Kidney (tissue), 14 donors: ENCODE data around the gene HDAC9. TPM values are rescaled to one million over a fixed set of nuclear protein-coding genes. Genes with fewer than 3 reads are reported as not detected.

ENCODE experiments used
- DNase-seq, 5 donors: peaks; one replicate each; pipeline ENCODE4 v3.0.0-alpha.2; 2013 to 2020
- FAIRE-seq: peaks from 2 replicates; lab custom pipeline; 2012; peaks lifted over from hg19 to GRCh38; lab: Jason Lieb, UNC
- H3K27ac ChIP-seq, 2 donors: one replicate each; pipeline ENCODE4 v1.7.0; 2013; ENCODE audit warnings: low read depth in 2 of 2, low read length in 2 of 2, inconsistent platforms in 1 of 2
- H3K27me3 ChIP-seq: one replicate; pipeline ENCODE4 v1.7.1; 2013; ENCODE audit warnings: low read length, inconsistent platforms; ENCODE audit not compliant: control insufficient read depth, insufficient read depth
- H3K36me3 ChIP-seq, 3 donors: one replicate each; pipeline versions ENCODE4 v1.7.0 to v1.7.1; 2013; ENCODE audit warnings: low read length in 3 of 3, control low read depth in 1 of 3, inconsistent platforms in 1 of 3; ENCODE audit not compliant: insufficient read depth in 3 of 3, control insufficient read depth in 2 of 3
- H3K4me1 ChIP-seq, 3 donors: one replicate each; pipeline versions ENCODE4 v1.7.0 to v1.7.1; 2013; ENCODE audit warnings: low read length in 3 of 3, inconsistent platforms in 1 of 3, low read depth in 1 of 3; ENCODE audit not compliant: control insufficient read depth in 2 of 3, insufficient read depth in 2 of 3
- H3K4me3 ChIP-seq, 3 donors: one replicate each; pipeline versions ENCODE4 v1.7.0 to v1.8.1; 2013; ENCODE audit warnings: low read length in 3 of 3, control low read depth in 1 of 3, inconsistent platforms in 1 of 3
- H3K9ac ChIP-seq, 3 donors: one replicate each; pipeline versions ENCODE4 v1.7.0 to v1.7.1; 2013; ENCODE audit warnings: low read length in 3 of 3, control low read depth in 1 of 3, inconsistent platforms in 1 of 3
- H3K9me3 ChIP-seq, 3 donors: one replicate each; pipeline versions ENCODE4 v1.7.0 to v1.7.1; 2013; ENCODE audit warnings: low read length in 3 of 3, control low read depth in 1 of 3, inconsistent platforms in 1 of 3; ENCODE audit not compliant: control insufficient read depth in 2 of 3, insufficient read depth in 1 of 3
- intact Hi-C: fragments of 100-400 bp; cut with DNase I; formaldehyde crosslinking; loops from one replicate; pipeline ENCODE4 v1.11.1; 2022
- polyA plus RNA-seq: library from polyadenylated mRNA; stranded (reverse); fragments of 350-450 nt; fragmentation: Illumina TruSeq; extraction: RNeasy Lipid Tissue Mini Kit (QIAGEN cat#74804); gene quantifications from one replicate; pipeline ENCODE4 v1.2.3, GENCODE V29; 2014; ENCODE audit warnings: low read depth, low replicate concordance; ENCODE audit not compliant: insufficient read depth
- total RNA-seq: library from RNA; stranded (reverse); fragmentation: NEBNext Ultra II Directional; extraction: Animal tissue kit (Norgen Biotek cat#: 25700); gene quantifications from one replicate; pipeline ENCODE4 v1.2.1, GENCODE V29; 2021
- TF ChIP-seq, protein P1 (sequence below): IDR thresholded peaks from 3 replicates; pipeline ENCODE4 v1.5.1; 2012; ENCODE audit warnings: mild to moderate bottlenecking, moderate library complexity, borderline replicate concordance; ENCODE audit not compliant: insufficient read depth; ENCODE audit errors: extremely low read depth
- donor health status: control.
- donor health status: control.
- donor health status: control.
- donor health status: control.
- donor health status: control.
- donor health status: DM: yes; HTN: yes; CAD: no.
- donor health status: Normal renal cell carcinoma (clear cell type).

The HDAC9 gene
- total and polyA plus RNA-seq, 2 donors from 2014 or later: 2.1 to 22.1 TPM

DNA sequence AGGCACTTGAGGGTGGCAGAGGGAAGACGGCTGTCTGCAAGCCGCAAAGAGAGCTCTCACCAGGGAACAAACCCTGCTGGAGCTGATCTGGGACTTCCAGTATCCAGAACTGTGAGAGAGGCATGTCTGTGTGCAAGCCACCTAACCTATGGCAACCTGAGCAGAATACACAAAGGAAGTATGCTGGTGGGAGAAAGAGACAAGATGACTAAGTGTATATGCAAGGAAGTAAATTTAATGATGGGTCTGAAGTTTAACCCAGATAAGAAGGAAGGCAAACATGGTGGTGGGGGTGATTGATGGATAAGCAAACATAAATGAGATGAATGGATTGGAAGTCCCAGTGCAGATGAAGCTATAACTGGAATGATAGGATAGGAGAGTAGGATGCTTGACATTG lies 328.6 kb downstream of the HDAC9 start:
- no peaks in the 10 kb centered on the region for H3K36me3 ChIP-seq
- FAIRE-seq (no peak), DNase-seq (no peak)
- H3K4me1 ChIP-seq: no peaks in the 10 kb centered on the region
- no peak overlapping the region for H3K4me3 ChIP-seq
- intact Hi-C loops: no loop called here
- no peaks in the 10 kb centered on the region for H3K9me3 ChIP-seq
- no peak overlapping the region for H3K27ac ChIP-seq
- no peak overlapping the region for H3K9ac ChIP-seq
- TF ChIP-seq, protein P1, sequence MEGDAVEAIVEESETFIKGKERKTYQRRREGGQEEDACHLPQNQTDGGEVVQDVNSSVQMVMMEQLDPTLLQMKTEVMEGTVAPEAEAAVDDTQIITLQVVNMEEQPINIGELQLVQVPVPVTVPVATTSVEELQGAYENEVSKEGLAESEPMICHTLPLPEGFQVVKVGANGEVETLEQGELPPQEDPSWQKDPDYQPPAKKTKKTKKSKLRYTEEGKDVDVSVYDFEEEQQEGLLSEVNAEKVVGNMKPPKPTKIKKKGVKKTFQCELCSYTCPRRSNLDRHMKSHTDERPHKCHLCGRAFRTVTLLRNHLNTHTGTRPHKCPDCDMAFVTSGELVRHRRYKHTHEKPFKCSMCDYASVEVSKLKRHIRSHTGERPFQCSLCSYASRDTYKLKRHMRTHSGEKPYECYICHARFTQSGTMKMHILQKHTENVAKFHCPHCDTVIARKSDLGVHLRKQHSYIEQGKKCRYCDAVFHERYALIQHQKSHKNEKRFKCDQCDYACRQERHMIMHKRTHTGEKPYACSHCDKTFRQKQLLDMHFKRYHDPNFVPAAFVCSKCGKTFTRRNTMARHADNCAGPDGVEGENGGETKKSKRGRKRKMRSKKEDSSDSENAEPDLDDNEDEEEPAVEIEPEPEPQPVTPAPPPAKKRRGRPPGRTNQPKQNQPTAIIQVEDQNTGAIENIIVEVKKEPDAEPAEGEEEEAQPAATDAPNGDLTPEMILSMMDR: no peak
- H3K27me3 ChIP-seq: no peaks in the 10 kb centered on the region

DNA sequence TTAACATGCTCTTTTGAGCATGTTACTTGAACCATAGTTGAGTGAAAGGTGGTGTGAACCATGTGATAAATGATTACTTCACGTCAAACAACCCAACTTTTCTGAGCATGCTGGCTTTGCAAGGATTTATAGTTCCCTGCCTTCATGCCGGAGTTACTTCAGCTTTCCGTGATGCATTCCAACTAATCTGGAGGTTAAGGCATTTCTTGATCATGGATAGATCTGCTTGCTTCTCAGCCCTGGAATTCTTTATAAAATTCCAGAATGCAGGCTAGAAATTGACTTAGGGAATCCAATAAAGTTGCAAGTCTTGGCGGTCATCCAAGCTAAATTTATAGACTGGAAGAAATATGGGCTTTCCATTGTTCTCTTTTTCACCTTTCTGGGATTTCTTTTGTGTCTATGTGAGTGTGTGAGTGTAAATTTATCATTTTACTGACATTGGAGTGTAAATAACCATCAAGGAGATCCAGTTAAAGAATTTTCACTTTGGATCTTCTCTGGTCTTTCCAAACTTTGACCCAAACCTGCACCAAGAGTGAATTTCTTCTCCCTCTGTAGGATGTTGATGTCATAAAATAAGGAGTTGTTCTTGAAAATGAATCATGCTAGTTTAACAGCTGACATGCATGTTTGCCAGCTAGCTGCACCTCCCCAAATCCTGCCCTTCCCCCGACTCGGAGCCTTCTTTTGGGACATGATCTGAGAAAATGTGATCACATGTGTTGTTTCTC lies 332.9 kb downstream of the HDAC9 start:
- FAIRE-seq: no peak
- TF ChIP-seq, protein P1: no peak

DNA sequence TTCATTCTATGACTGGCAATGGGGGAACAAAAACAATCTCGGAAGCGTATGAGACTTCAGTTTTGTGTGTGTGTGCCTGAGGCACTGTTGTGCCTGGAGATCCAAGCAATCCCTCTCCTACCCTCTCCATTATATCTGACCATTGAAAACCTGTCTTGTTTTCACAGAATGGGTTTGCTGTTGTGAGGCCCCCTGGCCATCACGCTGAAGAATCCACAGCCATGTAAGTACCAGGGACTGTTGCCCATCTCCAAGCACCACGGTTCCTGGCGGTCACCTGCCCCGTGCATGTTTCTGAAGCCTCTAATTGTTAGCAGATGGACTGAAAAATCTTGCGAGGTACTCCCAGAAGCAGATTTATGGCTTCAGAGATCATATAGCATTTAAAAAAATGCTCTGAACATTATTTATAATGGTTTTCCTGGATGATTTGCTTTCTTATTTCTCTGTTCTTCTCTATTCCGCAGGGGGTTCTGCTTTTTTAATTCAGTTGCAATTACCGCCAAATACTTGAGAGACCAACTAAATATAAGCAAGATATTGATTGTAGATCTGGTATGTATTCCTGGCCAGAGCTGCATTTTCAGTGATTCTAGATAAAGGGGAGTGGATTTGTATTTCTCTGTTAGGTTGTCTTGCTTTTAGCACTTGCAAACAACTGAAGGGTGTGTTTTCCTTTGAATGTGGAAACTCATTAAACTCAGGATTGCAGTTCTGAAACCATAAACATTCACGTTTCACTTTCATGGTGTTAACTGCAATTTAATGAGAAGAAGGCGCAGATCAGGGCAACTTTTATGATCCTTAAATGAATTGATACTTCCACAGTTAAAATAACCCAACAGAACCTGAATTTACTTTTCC lies 333.7 kb downstream of the HDAC9 start:
- no peaks in the 10 kb centered on the region for H3K27me3 ChIP-seq
- H3K9ac ChIP-seq: no peak overlapping the region
- DNase-seq (peak in 2 of 5 donors; percentile 5 to 44), FAIRE-seq (no peak)
- TF ChIP-seq, protein P1: no peak
- intact Hi-C loops: no loop called here
- H3K4me3 ChIP-seq: no peak overlapping the region
- H3K9me3 ChIP-seq: no peaks in the 10 kb centered on the region
- peaks cover 0 to 5% (median 0%) of the 10 kb centered on the region in 3 donors for H3K4me1 ChIP-seq
- H3K27ac ChIP-seq: no peak overlapping the region
- H3K36me3 ChIP-seq: no peaks in the 10 kb centered on the region

More for the DNA sequence above, 332.9 kb downstream of the HDAC9 start:
- no peaks in the 10 kb centered on the region for H3K36me3 ChIP-seq
- H3K4me3 ChIP-seq: no peak overlapping the region
- no peak overlapping the region for H3K27ac ChIP-seq
- peak in 2 of 5 donors; percentile 8 to 18 for DNase-seq
- no peaks in the 10 kb centered on the region for H3K9me3 ChIP-seq
- H3K4me1 ChIP-seq: peaks cover 0 to 5% (median 0%) of the 10 kb centered on the region in 3 donors
- no peak overlapping the region for H3K9ac ChIP-seq
- H3K27me3 ChIP-seq: no peaks in the 10 kb centered on the region
- intact Hi-C loops: no loop called here
